ENCODE results near the gene AIDA. TPM values are rescaled to one million over a fixed set of nuclear protein-coding genes. Genes with fewer than 3 reads are reported as not detected.

The AIDA gene
- total and polyA plus RNA-seq, 2 donors (not counting 1 experiment from before 2014, with no cell fraction given): 41.7 to 77.7 TPM

GRCh38 chr1:222696741-222697140 lies 15.6 kb downstream of the AIDA start:
- H4K20me1 ChIP-seq (ENCODE audit: control insufficient read depth, insufficient read depth, low read length, poor library complexity, severe bottlenecking): peaks cover 63% of the 10 kb centered on the region
- no peak overlapping the region for H3K4me2 ChIP-seq (replicated peaks; ENCODE audit: low read depth, low read length, poor library complexity, severe bottlenecking)
- no peaks in the 10 kb centered on the region for H3K9me3 Mint-ChIP-seq (ENCODE audit: insufficient read depth)
- H3K27ac ChIP-seq (ENCODE audit: low read length in 2 of 2): no peak overlapping the region
- H2AFZ ChIP-seq (ENCODE audit: insufficient read depth, low read depth, low read length, poor library complexity, severe bottlenecking): no peak overlapping the region
- peaks cover 25% of the 10 kb centered on the region for H3K4me1 Mint-ChIP-seq
- WGBS (ENCODE audit: insufficient coverage): 100% methylated on average over 8 of the region's 8 CpGs
- intact Hi-C loops (cut with micrococcal nuclease): no loop called here
- H3K9me3 ChIP-seq (ENCODE audit: control extremely low read depth in 1 of 3, control insufficient read depth in 2 of 3, insufficient read depth in 1 of 3, low read length in 2 of 3): peaks cover 0 to 1% (median 0%) of the 10 kb centered on the region in 3 donors
- H3K36me3 ChIP-seq (replicated peaks in 1 of 2; ENCODE audit: control extremely low read depth in 1 of 2, control insufficient read depth in 1 of 2, extremely low read depth in 1 of 2, insufficient read depth in 2 of 2, low read length in 1 of 2): peaks cover 13 to 66% of the 10 kb centered on the region in 2 experiments
- peaks cover 90% of the 10 kb centered on the region for H3K79me2 ChIP-seq (ENCODE audit: control insufficient read depth, insufficient read depth, low read length)
- H3K27me3 ChIP-seq (replicated peaks in 1 of 4; ENCODE audit: control extremely low read depth in 1 of 4, control insufficient read depth in 3 of 4, insufficient read depth in 4 of 4, low read length in 3 of 4): no peaks in the 10 kb centered on the region
- no peak overlapping the region for H3K4me3 Mint-ChIP-seq
- no peak overlapping the region for H3K27ac Mint-ChIP-seq
- CTCF ChIA-PET: interaction anchor here (1.0 to 1.5 kb wide), 2 partner anchors 10 to 384 kb away, joined by 3 read pairs; no protein-coding TSS in a partner anchor
- no peak overlapping the region for H3K4me3 ChIP-seq (ENCODE audit: control extremely low read depth in 1 of 5, extremely low read depth in 1 of 5, insufficient read depth in 1 of 5, low read depth in 2 of 5, low read length in 4 of 5)
- TF ChIP-seq CTCF (IDR thresholded peaks at IDR 0.05) (no peak), EZH2 (IDR thresholded peaks at IDR 0.05; ENCODE audit: borderline replicate concordance, insufficient read depth, low read depth, low read length, poor library complexity, severe bottlenecking) (no peak)
- no peaks in the 10 kb centered on the region for H3K27me3 Mint-ChIP-seq
- H3K9ac ChIP-seq (ENCODE audit: low read length): no peak overlapping the region
- DNase-seq: no peak
- POLR2A ChIA-PET: no interaction called here
- H3K4me1 ChIP-seq (ENCODE audit: control insufficient read depth in 2 of 2, insufficient read depth in 2 of 2, low read length in 2 of 2): peaks cover 4 to 6% of the 10 kb centered on the region in 2 donors
- no peak for ATAC-seq (ENCODE audit: low read depth)

DNA sequence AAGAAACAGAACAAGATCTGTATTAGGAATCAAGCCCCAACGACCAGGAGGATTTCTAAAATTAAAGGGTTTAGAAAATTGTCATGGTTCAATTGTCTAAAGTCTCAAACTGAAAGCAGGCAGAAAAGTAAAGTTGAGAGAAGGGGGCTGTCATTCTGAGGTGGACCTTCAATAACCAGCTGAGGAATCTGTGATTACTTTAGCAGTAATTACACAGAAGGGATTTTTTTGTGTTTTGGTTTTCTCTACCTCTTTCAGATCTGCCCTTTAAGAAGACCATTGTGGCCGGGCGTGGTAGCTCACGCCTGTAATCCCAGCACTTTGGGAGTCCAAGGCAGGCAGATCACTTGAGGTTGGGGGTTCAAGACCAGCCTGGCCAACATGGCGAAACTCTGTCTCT lies 17.4 kb downstream of the AIDA start:
- Mint-ChIP-seq H3K27me3 (no peaks in the 10 kb centered on the region), H3K27ac (peak overlapping the region; percentile 37), H3K4me1 (peaks cover 27% of the 10 kb centered on the region), H3K4me3 (no peak overlapping the region), H3K9me3 (ENCODE audit: insufficient read depth) (no peaks in the 10 kb centered on the region)
- Histone ChIP-seq H3K9me3 (ENCODE audit: control extremely low read depth in 1 of 3, control insufficient read depth in 2 of 3, insufficient read depth in 1 of 3, low read length in 2 of 3) (peaks cover 0 to 1% (median 0%) of the 10 kb centered on the region in 3 donors), H3K4me1 (ENCODE audit: control insufficient read depth in 2 of 2, insufficient read depth in 2 of 2, low read length in 2 of 2) (peaks cover 4 to 6% of the 10 kb centered on the region in 2 donors), H3K79me2 (ENCODE audit: control insufficient read depth, insufficient read depth, low read length) (peaks cover 82% of the 10 kb centered on the region), H3K27ac (ENCODE audit: low read length in 2 of 2) (no peak overlapping the region), H3K4me2 (replicated peaks; ENCODE audit: low read depth, low read length, poor library complexity, severe bottlenecking) (no peak overlapping the region), H3K36me3 (replicated peaks in 1 of 2; ENCODE audit: control extremely low read depth in 1 of 2, control insufficient read depth in 1 of 2, extremely low read depth in 1 of 2, insufficient read depth in 2 of 2, low read length in 1 of 2) (peaks cover 16 to 62% of the 10 kb centered on the region in 2 experiments), H2AFZ (ENCODE audit: insufficient read depth, low read depth, low read length, poor library complexity, severe bottlenecking) (no peak overlapping the region), H3K9ac (ENCODE audit: low read length) (no peak overlapping the region), H4K20me1 (ENCODE audit: control insufficient read depth, insufficient read depth, low read length, poor library complexity, severe bottlenecking) (peaks cover 61% of the 10 kb centered on the region), H3K27me3 (replicated peaks in 1 of 4; ENCODE audit: control extremely low read depth in 1 of 4, control insufficient read depth in 3 of 4, insufficient read depth in 4 of 4, low read length in 3 of 4) (no peaks in the 10 kb centered on the region), H3K4me3 (ENCODE audit: control extremely low read depth in 1 of 5, extremely low read depth in 1 of 5, insufficient read depth in 1 of 5, low read depth in 2 of 5, low read length in 4 of 5) (no peak overlapping the region)
- ChIA-PET CTCF (interaction anchor here (0.6 kb wide), 1 partner anchor 51 kb away, joined by 3 read pairs; no protein-coding TSS in a partner anchor), POLR2A (no interaction called here)
- TF ChIP-seq CTCF (IDR thresholded peaks at IDR 0.05) (no peak), EZH2 (IDR thresholded peaks at IDR 0.05; ENCODE audit: borderline replicate concordance, insufficient read depth, low read depth, low read length, poor library complexity, severe bottlenecking) (no peak)
- DNase-seq (no peak), ATAC-seq (ENCODE audit: low read depth) (no peak)
- 74% methylated on average over 4 of the region's 5 CpGs for whole genome bisulfite sequencing (ENCODE audit: insufficient coverage)
- intact Hi-C loops (cut with micrococcal nuclease): no loop called here
